ENCODE measurements around the gene RPTOR. TPM values are rescaled to one million over a fixed set of nuclear protein-coding genes. Genes with fewer than 3 reads are reported as not detected.
A peak's percentile ranks its signal among the peaks of the same experiment; 100 is the strongest.

The RPTOR gene
- total RNA-seq, 2 experiments from 2014 or later, result 48.1 to 87.8 TPM

DNA sequence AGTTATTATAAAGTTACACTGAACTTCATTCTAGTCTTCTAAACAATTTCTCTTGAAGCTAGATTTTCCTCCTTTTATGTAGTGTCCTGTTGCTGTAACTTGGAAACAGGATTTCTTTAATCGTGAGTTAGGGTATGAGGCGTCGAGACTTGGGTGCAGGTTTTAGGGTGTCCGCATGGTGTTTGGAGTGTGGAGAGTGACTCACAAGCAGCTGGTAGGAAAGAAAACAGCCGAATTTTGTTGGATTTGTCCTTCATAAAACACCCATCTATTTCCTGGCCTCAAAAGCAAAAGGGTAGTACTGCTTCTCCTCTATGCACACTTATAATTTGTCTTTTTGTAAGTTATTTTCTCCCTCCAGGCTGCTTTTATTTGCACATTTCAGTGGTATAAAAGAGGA, 1.6 kb downstream of the RPTOR start:
- Histone ChIP-seq H3K4me3 (ENCODE audit: low read depth, low read length, poor library complexity, severe bottlenecking) (peak overlapping the region; percentile 92), H3K79me2 (ENCODE audit: insufficient read depth, low read depth, low read length) (peaks cover 63% of the 10 kb centered on the region), H2AFZ (ENCODE audit: low read length) (no peak overlapping the region), H3K9me2 (ENCODE audit: insufficient read depth, low read length) (no peaks in the 10 kb centered on the region), H3K4me2 (ENCODE audit: low read length) (peak overlapping the region; percentile 98), H3K4me1 (ENCODE audit: insufficient read depth, low read length, poor library complexity, severe bottlenecking) (peaks cover 32% of the 10 kb centered on the region), H3K27ac (ENCODE audit: low read depth, low read length, poor library complexity, severe bottlenecking) (no peak overlapping the region), H3K36me3 (ENCODE audit: insufficient read depth, low read length) (peaks cover 22% of the 10 kb centered on the region; the same call in 1 of the 2 replicates), H3K9me3 (ENCODE audit: low read length) (no peaks in the 10 kb centered on the region), H4K20me1 (ENCODE audit: insufficient read depth, low read length) (peaks cover 10% of the 10 kb centered on the region)
- POLR2A ChIA-PET, result interaction anchor here (0.6 to 0.8 kb wide), 2 partner anchors 20 to 327 kb away, joined by 3 to 5 read pairs; no protein-coding TSS in a partner anchor
- no TSS peak for BruUV-seq (replicated peaks)
- intact Hi-C loops (cut with micrococcal nuclease; ENCODE audit: unreplicated experiment), result no loop called here
- TF ChIP-seq, protein P1, sequence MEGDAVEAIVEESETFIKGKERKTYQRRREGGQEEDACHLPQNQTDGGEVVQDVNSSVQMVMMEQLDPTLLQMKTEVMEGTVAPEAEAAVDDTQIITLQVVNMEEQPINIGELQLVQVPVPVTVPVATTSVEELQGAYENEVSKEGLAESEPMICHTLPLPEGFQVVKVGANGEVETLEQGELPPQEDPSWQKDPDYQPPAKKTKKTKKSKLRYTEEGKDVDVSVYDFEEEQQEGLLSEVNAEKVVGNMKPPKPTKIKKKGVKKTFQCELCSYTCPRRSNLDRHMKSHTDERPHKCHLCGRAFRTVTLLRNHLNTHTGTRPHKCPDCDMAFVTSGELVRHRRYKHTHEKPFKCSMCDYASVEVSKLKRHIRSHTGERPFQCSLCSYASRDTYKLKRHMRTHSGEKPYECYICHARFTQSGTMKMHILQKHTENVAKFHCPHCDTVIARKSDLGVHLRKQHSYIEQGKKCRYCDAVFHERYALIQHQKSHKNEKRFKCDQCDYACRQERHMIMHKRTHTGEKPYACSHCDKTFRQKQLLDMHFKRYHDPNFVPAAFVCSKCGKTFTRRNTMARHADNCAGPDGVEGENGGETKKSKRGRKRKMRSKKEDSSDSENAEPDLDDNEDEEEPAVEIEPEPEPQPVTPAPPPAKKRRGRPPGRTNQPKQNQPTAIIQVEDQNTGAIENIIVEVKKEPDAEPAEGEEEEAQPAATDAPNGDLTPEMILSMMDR (conservative IDR thresholded peaks at IDR 0.05; ENCODE audit: low read length), result no peak
- no peak for TF ChIP-seq EZH2phosphoT487 (IDR thresholded peaks at IDR 0.05; ENCODE audit: borderline replicate concordance, low read depth, low read length)
- DNase-seq (ENCODE audit: low spot score), result no peak
- CTCF ChIA-PET (ENCODE audit: unreplicated experiment), result interaction anchor here (0.5 kb wide), 1 partner anchor 295 kb away, joined by 3 read pairs; no protein-coding TSS in a partner anchor

DNA sequence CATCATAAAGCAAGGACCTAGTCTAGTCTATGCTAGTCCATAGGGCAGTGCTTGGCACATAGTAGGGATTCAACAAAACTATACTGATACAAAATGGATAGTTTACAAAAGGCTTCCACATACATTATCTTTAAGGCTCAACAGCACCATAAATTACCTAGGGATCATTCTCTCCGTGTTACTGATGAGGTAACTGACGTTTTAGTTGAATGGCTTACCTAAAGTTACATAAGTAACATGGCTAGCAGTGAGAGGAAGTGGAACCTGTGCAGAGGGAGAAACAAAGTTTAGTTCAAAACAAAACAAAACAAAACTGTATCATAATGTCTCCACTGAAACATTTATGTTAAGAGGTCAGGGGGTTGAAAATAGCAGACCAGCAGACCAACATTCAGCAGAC, 7.9 kb downstream of the RPTOR start:
- intact Hi-C loops (cut with micrococcal nuclease; ENCODE audit: unreplicated experiment), result no loop called here
- TF ChIP-seq, protein P1 (conservative IDR thresholded peaks at IDR 0.05; ENCODE audit: low read length), result no peak
- no peak for TF ChIP-seq EZH2phosphoT487 (IDR thresholded peaks at IDR 0.05; ENCODE audit: borderline replicate concordance, low read depth, low read length)
- Histone ChIP-seq H2AFZ (ENCODE audit: low read length) (no peak overlapping the region), H3K9me2 (ENCODE audit: insufficient read depth, low read length) (no peaks in the 10 kb centered on the region), H3K9me3 (ENCODE audit: low read length) (no peaks in the 10 kb centered on the region), H3K79me2 (ENCODE audit: insufficient read depth, low read depth, low read length) (peaks cover 86% of the 10 kb centered on the region), H3K4me2 (ENCODE audit: low read length) (peak overlapping the region; percentile 1; the same call in 1 of the 2 replicates), H4K20me1 (ENCODE audit: insufficient read depth, low read length) (peaks cover 17% of the 10 kb centered on the region), H3K27ac (ENCODE audit: low read depth, low read length, poor library complexity, severe bottlenecking) (no peak overlapping the region), H3K4me3 (ENCODE audit: low read depth, low read length, poor library complexity, severe bottlenecking) (no peak overlapping the region), H3K36me3 (ENCODE audit: insufficient read depth, low read length) (peaks cover 50% of the 10 kb centered on the region), H3K4me1 (ENCODE audit: insufficient read depth, low read length, poor library complexity, severe bottlenecking) (peaks cover 19% of the 10 kb centered on the region)
- ChIA-PET POLR2A (no interaction called here), CTCF (ENCODE audit: unreplicated experiment) (no interaction called here)
- BruUV-seq (replicated peaks), result no TSS peak
- DNase-seq (ENCODE audit: low spot score), result no peak

DNA sequence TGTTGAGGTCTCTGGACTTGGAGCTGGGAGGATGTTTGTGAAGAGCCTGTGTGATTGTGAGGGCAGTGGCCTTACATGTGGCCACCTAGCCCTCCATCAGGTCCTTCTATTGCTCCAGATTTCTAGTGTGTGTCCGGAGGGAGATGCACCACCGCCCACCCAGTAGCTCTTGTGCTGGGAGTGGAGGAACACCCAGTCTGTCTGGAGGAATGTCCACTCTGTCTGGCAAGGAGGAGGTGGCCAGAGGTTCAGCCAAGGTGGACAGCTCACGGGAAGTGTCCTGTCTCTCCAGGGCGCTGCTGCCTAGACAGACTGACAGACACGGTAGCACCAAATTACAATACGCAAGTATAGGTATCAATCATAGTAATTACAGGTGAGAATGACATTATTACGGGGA, 10.6 kb downstream of the RPTOR start:
- no peak for TF ChIP-seq EZH2phosphoT487 (IDR thresholded peaks at IDR 0.05; ENCODE audit: borderline replicate concordance, low read depth, low read length)
- TF ChIP-seq, protein P1 (conservative IDR thresholded peaks at IDR 0.05; ENCODE audit: low read length), result no peak
- no TSS peak for BruUV-seq (replicated peaks)
- H3K79me2 ChIP-seq (ENCODE audit: insufficient read depth, low read depth, low read length), result peaks cover 66% of the 10 kb centered on the region
- no peak for DNase-seq (ENCODE audit: low spot score)
- ChIA-PET POLR2A (interaction anchor here (0.5 kb wide), 1 partner anchor 137 kb away, joined by 3 read pairs; no protein-coding TSS in a partner anchor), CTCF (ENCODE audit: unreplicated experiment) (no interaction called here)
- H3K27ac ChIP-seq (ENCODE audit: low read depth, low read length, poor library complexity, severe bottlenecking), result no peak overlapping the region
- H3K4me2 ChIP-seq (ENCODE audit: low read length), result no peak overlapping the region
- H3K9me3 ChIP-seq (ENCODE audit: low read length), result no peaks in the 10 kb centered on the region
- peaks cover 37% of the 10 kb centered on the region for H3K36me3 ChIP-seq (ENCODE audit: insufficient read depth, low read length)
- no peak overlapping the region for H3K4me3 ChIP-seq (ENCODE audit: low read depth, low read length, poor library complexity, severe bottlenecking)
- peaks cover 20% of the 10 kb centered on the region; the same call in 1 of the 2 replicates for H4K20me1 ChIP-seq (ENCODE audit: insufficient read depth, low read length)
- peaks cover 15% of the 10 kb centered on the region for H3K4me1 ChIP-seq (ENCODE audit: insufficient read depth, low read length, poor library complexity, severe bottlenecking)
- intact Hi-C loops (cut with micrococcal nuclease; ENCODE audit: unreplicated experiment), result no loop called here
- H3K9me2 ChIP-seq (ENCODE audit: insufficient read depth, low read length), result no peaks in the 10 kb centered on the region
- H2AFZ ChIP-seq (ENCODE audit: low read length), result no peak overlapping the region

Measured in OCI-LY7 (cell line).